ENCODE data around the gene OR52B2.

OR52B2 gene

GRCh38 chr11:6170226-6170625 is at the start of gene OR52B2:
Gene OR52B2, minus strand, starts transcription at chr11:6170326. Its CDS starts 0 bp downstream, at chr11:6170326.
- no peak for DNase-seq (ENCODE audit: insufficient read length, low spot score)
- FAIRE-seq = no peak
- TF ChIP-seq POLR2A (IDR thresholded peaks at IDR 0.05; ENCODE audit: low read depth, low read length) = no peak

GRCh38 chr11:6219359-6219758 is 49.2 kb upstream of the OR52B2 start:
- TF ChIP-seq POLR2A (IDR thresholded peaks at IDR 0.05; ENCODE audit: low read depth, low read length) = no peak
- DNase-seq (ENCODE audit: insufficient read length, low spot score) = peak; percentile 74
- peak; percentile 74 for FAIRE-seq

GRCh38 chr11:6217722-6218121 is 47.6 kb upstream of the OR52B2 start:
- TF ChIP-seq POLR2A (IDR thresholded peaks at IDR 0.05; ENCODE audit: low read depth, low read length) = no peak
- DNase-seq (ENCODE audit: insufficient read length, low spot score) (no peak), FAIRE-seq (no peak)

GRCh38 chr11:6216501-6216900 is 46.4 kb upstream of the OR52B2 start:
- no peak for DNase-seq (ENCODE audit: insufficient read length, low spot score)

GRCh38 chr11:6214530-6214929 is 44.4 kb upstream of the OR52B2 start:
- FAIRE-seq = no peak
- TF ChIP-seq POLR2A (IDR thresholded peaks at IDR 0.05; ENCODE audit: low read depth, low read length) = no peak
- DNase-seq (ENCODE audit: insufficient read length, low spot score) = no peak

More at GRCh38 chr11:6216501-6216900, 46.4 kb upstream of the OR52B2 start:
- no peak for TF ChIP-seq POLR2A (IDR thresholded peaks at IDR 0.05; ENCODE audit: low read depth, low read length)
- no peak for FAIRE-seq

- TF ChIP-seq POLR2A (IDR thresholded peaks at IDR 0.05; ENCODE audit: low read depth, low read length) = no peak
- no peak for DNase-seq (ENCODE audit: insufficient read length, low spot score)
- no peak for FAIRE-seq
These were observed 40.3 kb upstream of the OR52B2 start for GRCh38 chr11:6210274-6210955.

- no peak for FAIRE-seq
- no peak for TF ChIP-seq POLR2A (IDR thresholded peaks at IDR 0.05; ENCODE audit: low read depth, low read length)
These were observed 39.7 kb upstream of the OR52B2 start for GRCh38 chr11:6209801-6210200.

GRCh38 chr11:6206456-6207180 is 36.5 kb upstream of the OR52B2 start:
- no peak for FAIRE-seq
- TF ChIP-seq POLR2A (IDR thresholded peaks at IDR 0.05; ENCODE audit: low read depth, low read length) = no peak
- DNase-seq (ENCODE audit: insufficient read length, low spot score) = no peak

More at GRCh38 chr11:6209801-6210200, 39.7 kb upstream of the OR52B2 start:
- no peak for DNase-seq (ENCODE audit: insufficient read length, low spot score)

- DNase-seq (ENCODE audit: insufficient read length, low spot score) (no peak), FAIRE-seq (no peak)
- TF ChIP-seq POLR2A (IDR thresholded peaks at IDR 0.05; ENCODE audit: low read depth, low read length) = no peak
These were observed 35.2 kb upstream of the OR52B2 start, which contains the start of gene C11orf42 for GRCh38 chr11:6205366-6205765. Gene C11orf42, plus strand, starts transcription at chr11:6205557. Its CDS starts 59 bp downstream, at chr11:6205616.

- no peak for FAIRE-seq
- no peak for TF ChIP-seq POLR2A (IDR thresholded peaks at IDR 0.05; ENCODE audit: low read depth, low read length)
- DNase-seq (ENCODE audit: insufficient read length, low spot score) = no peak
These were observed 34.6 kb upstream of the OR52B2 start for GRCh38 chr11:6204706-6205105.

GRCh38 chr11:6203327-6203726 is 33.2 kb upstream of the OR52B2 start:
- FAIRE-seq = no peak

GRCh38 chr11:6202041-6202440 is 31.9 kb upstream of the OR52B2 start:
- DNase-seq (ENCODE audit: insufficient read length, low spot score) (no peak), FAIRE-seq (no peak)
- TF ChIP-seq POLR2A (IDR thresholded peaks at IDR 0.05; ENCODE audit: low read depth, low read length) = no peak

More at GRCh38 chr11:6203327-6203726, 33.2 kb upstream of the OR52B2 start:
- TF ChIP-seq POLR2A (IDR thresholded peaks at IDR 0.05; ENCODE audit: low read depth, low read length) = no peak
- no peak for DNase-seq (ENCODE audit: insufficient read length, low spot score)

GRCh38 chr11:6201481-6201880 is 31.4 kb upstream of the OR52B2 start:
- no peak for TF ChIP-seq POLR2A (IDR thresholded peaks at IDR 0.05; ENCODE audit: low read depth, low read length)
- FAIRE-seq (no peak), DNase-seq (ENCODE audit: insufficient read length, low spot score) (no peak)

- DNase-seq (ENCODE audit: insufficient read length, low spot score) = no peak
- no peak for TF ChIP-seq POLR2A (IDR thresholded peaks at IDR 0.05; ENCODE audit: low read depth, low read length)
- FAIRE-seq = no peak
These were observed 30.8 kb upstream of the OR52B2 start for GRCh38 chr11:6200975-6201374.
